Pancreas (tissue), 10 donors: Measurements from ENCODE around the gene COLEC11. TPM values are rescaled to one million over a fixed set of nuclear protein-coding genes. Genes with fewer than 3 reads are reported as not detected.
"Not testable (repeated sequence)": the region's sequence is repeated elsewhere in the genome, so short reads cannot be mapped to it uniquely, and the experiment has no call there.

Source experiments
- ATAC-seq, 4 donors: fragments of 200-7000 bp; cut with Tn5 transposase; one replicate each; pipeline versions ENCODE4 v1.8.0 to v1.9.1; 2020; ENCODE audit warnings: mild to moderate bottlenecking in 4 of 4, moderate library complexity in 4 of 4
- DNase-seq, 6 donors: peaks; one replicate each; pipeline ENCODE4 v3.0.0-alpha.2; 2020
- FAIRE-seq: peaks from 2 replicates; lab custom pipeline; 2012; peaks lifted over from hg19 to GRCh38; lab: Jason Lieb, UNC
- H3K27ac ChIP-seq, 4 donors: fragments of 200-600 bp; sonication (generic); 1 replicate in 3 of 4; 2 replicates in 1 of 4; pipeline versions ENCODE4 v1.5.0 to v1.8.0; 2020
- H3K27me3 ChIP-seq, 4 donors: fragments of 200-600 bp; one replicate each; pipeline ENCODE4 v1.8.0; 2021
- H3K36me3 ChIP-seq, 3 donors: fragments of 200-600 bp; sonication (generic) in 1 of 3; one replicate each; pipeline versions ENCODE4 v1.5.0 to v1.8.0; 2020 to 2021
- H3K4me1 ChIP-seq, 3 donors: fragments of 200-600 bp; one replicate each; pipeline ENCODE4 v1.8.0; 2021
- H3K4me3 ChIP-seq, 4 donors: fragments of 200-600 bp; sonication (generic) in 2 of 4; one replicate each; pipeline versions ENCODE4 v1.5.0 to v1.8.0; 2020 to 2021
- H3K9me3 ChIP-seq, 4 donors: fragments of 200-600 bp; one replicate each; pipeline ENCODE4 v1.8.0; 2021
- CTCF ChIP-seq, 4 donors: fragments of 200-600 bp; sonication (generic) in 3 of 4; IDR thresholded peaks; one replicate each; pipeline versions ENCODE4 v1.5.0 to v1.8.0; 2021; ENCODE audit warnings: antibody characterized with exemption in 4 of 4
- WGBS, 2 donors: extraction: QIAGEN DNeasy Blood & Tissue Kit; methylation state at CpG; one replicate each; pipeline ENCODE4 v1.1.7; 2013; 5-methylcytosine and 5-hydroxymethylcytosine counted together
- intact Hi-C, 3 donors: fragments of 100-400 bp; cut with DNase I; formaldehyde crosslinking; loops; one replicate each; pipeline versions ENCODE4 v1.11.1 to v1.14.2; 2022
- polyA plus RNA-seq, 2 donors: library from polyadenylated mRNA; stranded (reverse); fragments of 200-250 nt; gene quantifications; one replicate each; pipeline ENCODE4 v1.2.3, GENCODE V29; 2013
- total RNA-seq, 6 donors: library from RNA; stranded (reverse); fragmentation: NEBNext Ultra II Directional in 4 of 6; extraction: Animal tissue kit (Norgen Biotek cat#: 25700) in 4 of 6; gene quantifications; one replicate each; pipeline versions ENCODE4 v1.2.1 to v1.2.4, GENCODE V29; 2021 to 2023
- donor health status: healthy with polysubstance abuse.
- donor health status: DM: no; HTN: no; CAD: no; lungs with moderate emphysema.
- donor health status: DM: no; HTN: no; CAD: no.
- donor health status: control.
- donor health status: control.
- donor health status: Bipolar disorder and iron deficiency.
- donor health status: DM: yes; HTN: yes; CAD: no.
- donor health status: DM: no; HTN: no; CAD: no.
- donor health status: DM: no; HTN: no; CAD: no.
- donor health status: DM: yes; HTN: yes; CAD: no.

COLEC11 gene
- total and polyA plus RNA-seq, 8 donors: 2.0 to 11.9 (median 3.5) TPM

- ATAC-seq: peak in 3 of 4 donors; percentile 47 to 55 (median 49)
- no peak for FAIRE-seq
- no peak overlapping the region for H3K4me3 ChIP-seq
- H3K27ac ChIP-seq: no peak overlapping the region
- H3K36me3 ChIP-seq: no peaks in the 10 kb centered on the region
- DNase-seq: peak in 1 of 6 donors; percentile 32
- WGBS, 2 donors: 75 to 83% methylated on average over 26 of the region's 26 CpGs
- no peaks in the 10 kb centered on the region for H3K4me1 ChIP-seq
- no peaks in the 10 kb centered on the region for H3K9me3 ChIP-seq
- no peak for TF ChIP-seq CTCF (IDR thresholded peaks at IDR 0.05)
- no peaks in the 10 kb centered on the region for H3K27me3 ChIP-seq
- intact Hi-C loops: no loop called here
Observed at GRCh38 chr2:3659447-3660432, 64.8 kb downstream of the COLEC11 start.

GRCh38 chr2:3660640-3661039 is 65.7 kb downstream of the COLEC11 start:
- H3K36me3 ChIP-seq, H3K4me3 ChIP-seq, H3K4me1 ChIP-seq, intact Hi-C loops, FAIRE-seq, ATAC-seq, H3K27me3 ChIP-seq, H3K9me3 ChIP-seq, H3K27ac ChIP-seq: not testable (repeated sequence)
- DNase-seq: peak in 1 of 6 donors; percentile 7
- 76 to 84% methylated on average over 7 of the region's 7 CpGs for WGBS, 2 donors

GRCh38 chr2:3661149-3661660 is 66.3 kb downstream of the COLEC11 start:
- Histone ChIP-seq H3K36me3 (no peaks in the 10 kb centered on the region), H3K27me3 (no peaks in the 10 kb centered on the region), H3K4me3 (no peak overlapping the region), H3K9me3 (no peaks in the 10 kb centered on the region), H3K4me1 (no peaks in the 10 kb centered on the region), H3K27ac (no peak overlapping the region)
- 93 to 94% methylated on average over 3 of the region's 3 CpGs for WGBS, 2 donors
- no peak for TF ChIP-seq CTCF (IDR thresholded peaks at IDR 0.05)
- no peak for FAIRE-seq
- peak in 1 of 6 donors; percentile 8 for DNase-seq
- ATAC-seq: no peak
- intact Hi-C loops: no loop called here

- Histone ChIP-seq H3K36me3 (no peaks in the 10 kb centered on the region), H3K27ac (no peak overlapping the region), H3K4me1 (no peaks in the 10 kb centered on the region), H3K27me3 (no peaks in the 10 kb centered on the region), H3K9me3 (no peaks in the 10 kb centered on the region), H3K4me3 (no peak overlapping the region)
- no peak for ATAC-seq
- FAIRE-seq: no peak
- TF ChIP-seq CTCF (IDR thresholded peaks at IDR 0.05): no peak
- WGBS, 2 donors: 72 to 88% methylated on average over 6 of the region's 6 CpGs
- no peak for DNase-seq
- intact Hi-C loops: no loop called here
Observed at GRCh38 chr2:3662239-3662638, 67.3 kb downstream of the COLEC11 start.

GRCh38 chr2:3664118-3664517 is 69.2 kb downstream of the COLEC11 start:
- ATAC-seq (no peak), FAIRE-seq (no peak), DNase-seq (no peak)
- no peaks in the 10 kb centered on the region for H3K27me3 ChIP-seq
- 32 to 41% methylated on average over 3 of the region's 3 CpGs for WGBS, 2 donors
- intact Hi-C loops: no loop called here
- no peak overlapping the region for H3K4me3 ChIP-seq
- H3K27ac ChIP-seq: no peak overlapping the region
- H3K36me3 ChIP-seq: no peaks in the 10 kb centered on the region
- TF ChIP-seq CTCF (IDR thresholded peaks at IDR 0.05): no peak
- H3K9me3 ChIP-seq: no peaks in the 10 kb centered on the region
- H3K4me1 ChIP-seq: no peaks in the 10 kb centered on the region
